Melanocyte of skin (primary cell): ENCODE data around the gene CKMT2. TPM values are rescaled to one million over a fixed set of nuclear protein-coding genes. Genes with fewer than 3 reads are reported as not detected.

Experiments
- small RNA-seq, 2 donors: library from RNA; depleted of rRNA; stranded (forward); fragments of <200 nt; gene quantifications; one replicate each; pipeline ENCODE3, GENCODE V24; 2012
- total RNA-seq, 2 donors: library from RNA; depleted of rRNA; stranded (reverse); fragments of >200 nt; gene quantifications; 2 replicates each; pipeline ENCODE4 v1.2.3, GENCODE V29; 2012

The CKMT2 gene
- not detected for total RNA-seq

DNA sequence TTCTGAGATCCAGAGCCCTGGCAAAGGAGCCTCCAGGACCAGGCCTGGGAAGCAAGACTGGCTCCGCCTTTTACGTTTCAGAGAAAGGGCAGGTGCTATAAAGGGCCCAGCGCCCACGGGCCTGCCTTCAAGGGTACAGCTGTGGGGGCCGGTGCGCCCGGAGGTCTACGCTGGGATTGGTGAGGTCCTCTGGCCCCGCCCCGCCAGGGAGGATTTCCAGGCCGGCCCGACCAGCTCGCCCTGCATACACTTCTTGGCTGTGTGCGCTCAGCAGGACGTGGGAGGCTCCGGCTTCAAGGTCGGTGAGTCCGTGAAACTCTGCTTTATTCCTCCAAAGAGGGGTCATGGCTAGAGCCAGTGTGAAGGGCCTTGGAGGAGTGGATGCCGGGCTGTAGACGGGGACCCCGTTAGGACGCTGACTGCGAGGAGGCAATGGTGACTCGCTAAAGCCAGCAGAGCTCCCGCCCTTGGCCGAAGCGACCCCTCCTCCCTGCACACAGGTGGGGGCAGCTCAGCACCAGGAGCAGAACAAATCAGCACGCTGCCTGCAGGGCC is at the start of gene CKMT2:
Gene CKMT2 (plus strand): TSS at position 243 of the 555 bp plus-strand sequence. CDS start 17,811 bp downstream, outside the sequence.

DNA sequence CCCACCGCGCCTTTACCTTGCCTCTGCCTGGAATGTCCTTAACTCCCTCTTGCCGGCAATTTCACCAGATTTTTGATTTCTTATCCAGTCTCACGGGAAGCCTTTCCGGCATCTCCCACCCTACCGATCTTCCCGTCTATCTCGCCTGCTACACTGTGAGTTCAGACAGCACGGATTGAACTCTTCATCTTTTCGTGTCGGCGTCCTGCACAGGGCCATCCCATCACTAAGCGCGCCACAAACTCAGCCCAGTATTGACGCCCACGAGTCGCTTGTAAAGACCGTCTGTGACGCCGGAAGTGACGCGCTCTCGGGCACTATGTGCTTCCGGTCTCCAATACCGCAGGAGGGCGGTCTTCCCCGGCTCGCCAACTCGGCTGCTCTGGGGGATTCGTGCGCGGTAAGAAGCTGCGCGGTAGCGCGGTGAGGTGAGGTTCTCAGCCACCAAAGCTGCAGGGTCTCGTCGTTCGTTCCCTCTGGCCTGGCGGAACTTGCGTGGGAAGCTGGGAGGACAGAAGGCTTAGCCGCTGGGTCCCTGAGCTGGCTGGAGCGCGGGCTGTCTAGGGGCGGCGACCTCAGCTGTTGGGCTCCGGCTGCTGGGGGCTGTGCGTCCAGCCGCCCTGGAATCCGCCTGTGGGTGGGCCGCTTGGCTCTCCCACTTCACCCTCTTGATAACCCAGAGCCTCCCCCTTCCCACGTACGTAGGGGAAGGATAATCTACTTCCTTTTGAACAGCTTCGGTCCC is 68.3 kb downstream of the CKMT2 start, which contains the start of gene ZCCHC9:
Gene ZCCHC9 (plus strand): TSS at position 317 of the 745 bp plus-strand sequence. CDS start 3,171 bp downstream, outside the sequence.

Small RNA genes within 50 kb of the gene (small RNA-seq; reads per million reads assigned to genes)
- gene AC026436.1: 0 reads per million in 2 donors

Other genes with a start within 250 kb of the CKMT2 start
- 10 to 100 TPM; 24.8 to 44.6 TPM for gene ZCCHC9, start 68.3 kb downstream of the CKMT2 start, total RNA-seq
- gene ACOT12, start 160.8 kb downstream of the CKMT2 start, total RNA-seq: under 1 TPM in 1 of 2 donors, not detected in 1; 1.00 TPM